GM10266 (cell line): ENCODE results near the gene INS.

Source experiments
- DNase-seq: peaks from one replicate; pipeline ENCODE4 v3.0.0; 2012; ENCODE audit errors: extremely low spot score
- TF ChIP-seq, protein P1 (sequence below): IDR thresholded peaks from 2 replicates; pipeline ENCODE4 v1.5.1; 2012; ENCODE audit warnings: mild to moderate bottlenecking, low read depth; ENCODE audit not compliant: control insufficient read depth, insufficient read depth; ENCODE audit errors: missing control alignments

INS gene

DNA sequence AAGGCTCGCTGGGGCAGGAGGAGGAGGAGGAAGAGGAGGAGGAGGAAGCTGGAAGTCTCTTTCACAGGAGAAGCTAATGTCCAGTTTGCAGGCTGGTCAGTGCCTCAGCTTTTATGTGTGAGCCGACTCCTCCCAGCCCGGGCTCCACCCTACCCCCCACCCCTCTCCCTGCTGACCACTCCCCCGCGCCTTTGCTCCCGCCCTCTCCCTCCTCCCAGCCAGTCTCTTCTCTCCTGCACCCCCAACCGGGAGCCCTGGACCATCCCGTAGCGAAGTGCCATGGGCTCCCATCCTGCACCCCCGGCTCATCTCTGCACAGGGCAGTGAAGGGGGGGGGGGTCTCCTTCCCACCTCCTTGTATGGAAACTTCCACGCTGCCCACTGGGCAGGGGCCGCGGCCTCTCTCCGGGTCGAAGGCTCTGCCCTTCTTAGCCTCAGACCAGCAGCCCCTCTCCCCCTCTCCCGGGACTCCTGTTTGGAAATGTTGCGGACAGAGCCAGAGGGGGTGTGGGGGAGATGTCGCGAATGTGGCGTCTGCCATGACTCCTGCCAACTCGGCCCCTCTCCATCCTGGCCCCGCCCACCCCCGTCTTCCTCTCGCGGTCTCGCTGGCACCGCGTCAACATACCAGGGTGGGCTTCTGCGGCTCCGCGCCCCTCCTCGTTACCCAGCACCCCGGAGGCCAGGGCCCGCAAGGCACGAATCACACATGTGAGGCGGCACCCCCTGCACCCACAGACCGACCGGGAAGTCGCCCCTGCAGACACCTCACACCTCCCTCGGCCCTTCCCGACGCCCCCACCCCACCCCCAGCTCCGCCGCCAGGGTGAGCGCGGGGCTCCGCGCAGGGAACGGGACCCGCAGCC is 23.6 kb downstream of the INS start:
- no peak for DNase-seq
- TF ChIP-seq, protein P1, sequence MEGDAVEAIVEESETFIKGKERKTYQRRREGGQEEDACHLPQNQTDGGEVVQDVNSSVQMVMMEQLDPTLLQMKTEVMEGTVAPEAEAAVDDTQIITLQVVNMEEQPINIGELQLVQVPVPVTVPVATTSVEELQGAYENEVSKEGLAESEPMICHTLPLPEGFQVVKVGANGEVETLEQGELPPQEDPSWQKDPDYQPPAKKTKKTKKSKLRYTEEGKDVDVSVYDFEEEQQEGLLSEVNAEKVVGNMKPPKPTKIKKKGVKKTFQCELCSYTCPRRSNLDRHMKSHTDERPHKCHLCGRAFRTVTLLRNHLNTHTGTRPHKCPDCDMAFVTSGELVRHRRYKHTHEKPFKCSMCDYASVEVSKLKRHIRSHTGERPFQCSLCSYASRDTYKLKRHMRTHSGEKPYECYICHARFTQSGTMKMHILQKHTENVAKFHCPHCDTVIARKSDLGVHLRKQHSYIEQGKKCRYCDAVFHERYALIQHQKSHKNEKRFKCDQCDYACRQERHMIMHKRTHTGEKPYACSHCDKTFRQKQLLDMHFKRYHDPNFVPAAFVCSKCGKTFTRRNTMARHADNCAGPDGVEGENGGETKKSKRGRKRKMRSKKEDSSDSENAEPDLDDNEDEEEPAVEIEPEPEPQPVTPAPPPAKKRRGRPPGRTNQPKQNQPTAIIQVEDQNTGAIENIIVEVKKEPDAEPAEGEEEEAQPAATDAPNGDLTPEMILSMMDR: no peak

DNA sequence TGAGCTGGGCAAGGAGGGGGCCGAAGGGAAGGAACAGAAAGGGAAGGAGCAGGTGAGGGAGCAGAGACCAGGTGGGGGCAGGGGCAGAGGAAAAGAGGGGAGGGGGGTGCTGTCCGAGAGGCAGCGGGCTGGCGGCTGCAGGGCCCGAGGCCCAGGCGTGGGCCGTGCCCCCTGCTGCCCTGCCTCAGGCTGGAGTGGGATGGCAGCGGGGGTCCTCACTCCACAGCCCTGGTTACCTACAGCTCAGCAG is 24.1 kb downstream of the INS start:
- TF ChIP-seq, protein P1: no peak
- DNase-seq: no peak

DNA sequence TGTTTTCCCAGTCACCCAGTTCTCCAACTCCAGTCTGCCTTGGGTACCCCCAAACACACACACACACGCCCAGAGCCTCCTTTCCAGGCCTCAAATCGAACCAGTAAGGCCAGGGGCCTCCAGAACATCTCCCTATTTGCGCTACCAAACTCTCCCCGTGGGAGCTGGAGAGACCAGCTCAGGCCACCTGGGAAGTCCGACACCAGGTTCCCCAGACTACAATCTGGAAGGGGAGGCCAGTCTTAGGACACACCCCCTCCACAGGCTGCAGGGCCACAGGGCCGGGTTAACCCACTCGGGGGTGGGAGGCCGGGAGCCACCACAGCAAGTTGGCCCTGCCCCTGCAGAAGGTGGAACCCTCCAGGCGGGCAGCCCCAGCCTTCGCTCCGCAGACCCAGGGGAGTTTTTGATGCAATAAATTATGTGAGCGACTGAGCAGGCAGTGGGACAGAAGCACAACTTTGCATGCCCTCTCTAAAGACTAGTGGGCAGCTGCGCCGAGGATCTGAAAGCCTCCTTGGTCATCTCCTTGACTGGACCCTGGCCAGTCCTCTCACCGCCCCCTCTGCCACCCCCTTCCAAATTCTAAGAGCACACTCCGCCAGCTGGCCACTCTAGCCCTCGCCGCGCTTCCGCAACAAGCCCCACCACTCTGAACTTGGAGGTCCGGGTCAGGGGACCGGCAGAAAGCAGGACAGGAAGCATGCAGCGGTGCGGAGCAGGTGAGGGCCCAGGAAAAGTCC is 24.6 kb downstream of the INS start:
- DNase-seq: no peak

DNA sequence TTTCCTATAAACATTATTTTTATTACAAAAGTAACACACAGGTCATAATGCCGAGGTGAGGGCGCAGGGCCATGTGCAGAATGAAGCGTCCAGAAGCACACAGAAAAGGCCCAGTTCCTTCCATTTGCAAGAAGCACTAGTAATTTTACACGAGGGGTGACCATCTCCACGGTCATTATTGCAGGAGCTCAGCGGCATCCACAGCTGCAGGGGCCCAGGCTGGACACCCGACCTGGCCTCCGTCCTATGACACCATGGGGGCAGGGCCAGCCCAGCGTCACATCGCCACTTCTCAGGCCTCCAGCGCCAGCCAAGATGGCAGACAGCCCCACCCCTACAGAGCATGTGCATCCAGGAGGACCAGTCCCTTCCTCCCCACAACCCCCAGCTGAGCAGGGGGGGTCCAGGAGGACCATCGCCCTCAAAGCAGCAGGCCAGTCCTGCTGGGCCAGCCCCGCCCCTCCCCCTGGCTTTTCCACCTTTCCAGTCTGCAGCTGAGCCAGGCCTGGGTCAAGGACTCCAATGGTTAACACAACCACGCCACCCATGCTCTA is 25.3 kb downstream of the INS start:
- TF ChIP-seq, protein P1: no peak
- DNase-seq: no peak

More for the DNA sequence above, 24.6 kb downstream of the INS start:
- TF ChIP-seq, protein P1: no peak

DNA sequence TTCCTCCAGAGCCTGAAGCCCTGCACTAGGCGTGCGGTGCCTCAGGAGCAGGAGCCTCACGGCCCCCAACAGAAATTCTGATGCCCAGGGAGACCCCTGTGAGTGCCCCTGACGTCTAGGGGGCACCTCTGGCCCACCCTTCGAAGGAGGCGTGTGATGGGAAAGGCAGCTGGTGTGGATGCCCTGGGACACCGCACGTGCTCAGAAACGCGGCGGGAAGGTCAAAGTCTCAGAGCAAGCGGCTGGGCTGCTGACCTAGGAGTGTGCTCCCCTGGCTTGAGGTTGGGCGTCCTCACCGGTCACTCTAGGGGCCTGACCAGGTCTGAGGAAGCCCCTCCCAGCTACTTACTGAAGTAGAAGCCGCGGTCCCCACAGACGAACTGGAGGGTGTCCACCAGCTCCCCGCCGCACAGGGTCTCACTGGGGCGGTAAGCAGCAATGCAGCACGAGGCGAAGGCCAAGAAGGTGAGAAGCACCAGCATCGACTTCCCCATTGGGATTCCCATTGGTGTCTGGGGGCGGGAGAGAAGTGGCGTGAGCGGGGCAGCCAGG is 25.9 kb downstream of the INS start:
- TF ChIP-seq, protein P1: no peak
- DNase-seq: no peak

DNA sequence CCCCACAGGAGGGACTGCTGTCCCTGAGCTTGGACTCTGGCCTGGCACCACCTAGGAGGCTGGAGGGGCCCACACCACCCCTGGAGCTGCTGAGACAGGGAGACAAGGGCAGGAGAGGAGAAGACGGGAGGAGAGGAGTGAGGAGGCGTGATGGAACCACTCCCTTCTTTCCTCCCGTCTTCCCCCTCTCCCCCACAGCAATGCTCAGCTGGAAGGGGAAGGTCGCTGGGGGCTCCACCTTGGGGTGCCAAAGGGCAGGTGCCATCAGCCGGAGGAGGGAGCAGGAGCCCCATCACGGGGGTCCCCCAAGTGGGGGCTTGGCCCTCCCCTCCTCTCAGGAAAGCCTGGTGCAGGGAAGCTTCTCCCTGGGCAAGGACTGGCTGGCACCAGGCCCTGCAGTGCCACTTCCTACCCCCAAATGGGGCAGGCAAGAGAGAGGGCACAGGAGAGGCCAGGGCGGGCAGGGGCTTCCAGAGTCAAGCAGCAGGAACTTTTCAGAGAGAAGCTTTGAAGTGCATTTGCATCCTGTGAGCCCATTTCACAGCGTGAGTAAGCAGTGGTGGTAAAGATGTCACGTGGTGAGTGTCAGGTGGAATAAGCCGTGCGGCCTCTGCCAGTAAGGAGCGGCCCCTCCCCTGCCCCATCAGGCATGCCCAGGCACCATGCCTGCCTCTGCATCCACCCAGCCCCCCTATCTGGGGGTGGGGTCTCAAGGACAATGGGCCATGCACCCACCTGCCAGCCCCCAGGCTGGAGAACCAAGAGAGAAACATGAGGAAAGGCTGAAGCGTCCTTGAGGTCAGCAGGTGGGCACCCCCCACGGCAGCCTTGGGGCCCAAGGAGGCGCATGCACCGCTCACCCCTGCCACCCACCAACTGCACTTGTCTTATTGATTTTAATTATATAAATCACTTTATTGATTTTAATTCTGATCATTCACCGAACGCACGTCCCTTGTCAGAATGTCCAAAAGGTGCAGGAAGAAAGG is 26.7 kb downstream of the INS start:
- no peak for DNase-seq
- TF ChIP-seq, protein P1: no peak
